ENCODE measurements around the gene OPN1MW. TPM values are rescaled to one million over a fixed set of nuclear protein-coding genes. Genes with fewer than 3 reads are reported as not detected.
"Not testable (repeated sequence)": the region's sequence is repeated elsewhere in the genome, so short reads cannot be mapped to it uniquely, and the experiment has no call there.

OPN1MW gene
- total and polyA plus RNA-seq, 2 of the 4 experiments (the other 2 are of a cell fraction) = not detected

- H3K9me1 ChIP-seq (ENCODE audit: insufficient read depth, low read length); H3K23ac ChIP-seq (ENCODE audit: low read depth, low read length); H3K27me3 ChIP-seq (ENCODE audit: control insufficient read depth, insufficient read depth, low read length); H3K4me1 ChIP-seq (ENCODE audit: control insufficient read depth, insufficient read depth, low read length); H3K14ac ChIP-seq (replicated peaks; ENCODE audit: low read depth, low read length); H4K5ac ChIP-seq (ENCODE audit: low read depth, low read length); H2BK20ac ChIP-seq (ENCODE audit: low read depth, low read length); H3K9me3 ChIP-seq (ENCODE audit: control insufficient read depth, insufficient read depth, low read length); H2BK5ac ChIP-seq (ENCODE audit: low read depth, low read length, poor library complexity, severe bottlenecking); H3K4ac ChIP-seq (ENCODE audit: low read depth, low read length); H2AK5ac ChIP-seq (ENCODE audit: low read depth, low read length); H2BK15ac ChIP-seq (ENCODE audit: low read depth, low read length); H4K91ac ChIP-seq (ENCODE audit: insufficient read depth, low read depth, low read length); H2AFZ ChIP-seq (replicated peaks; ENCODE audit: low read length, poor library complexity); H3K18ac ChIP-seq (ENCODE audit: low read depth, low read length); BruUV-seq (replicated peaks); H4K20me1 ChIP-seq (ENCODE audit: insufficient read depth, low read length); H4K8ac ChIP-seq (ENCODE audit: low read depth in 2 of 2, low read length in 2 of 2); H3K27ac ChIP-seq (ENCODE audit: insufficient read depth, low read length); H3K36me3 ChIP-seq (ENCODE audit: control insufficient read depth, insufficient read depth, low read length); H2AK9ac ChIP-seq (replicated peaks; ENCODE audit: low read depth, low read length, poor library complexity); H2BK120ac ChIP-seq (ENCODE audit: low read depth, low read length); H3K4me3 ChIP-seq (ENCODE audit: insufficient read depth, low read depth, low read length); DNase-seq; in situ Hi-C loops (cut with MboI; ENCODE audit: low sequenced_read_pairs); dilution Hi-C loops (cut with HindIII; ENCODE audit: low sequenced_read_pairs, unreplicated experiment); POLR2A ChIA-PET (ENCODE audit: unreplicated experiment); ATAC-seq (ENCODE audit: low read depth); H3K4me2 ChIP-seq (ENCODE audit: low read depth, low read length); H3K56ac ChIP-seq (ENCODE audit: extremely low read depth, insufficient read depth, low read length); CTCF ChIA-PET; H3K9ac ChIP-seq (ENCODE audit: low read depth, low read length); intact Hi-C loops (cut with micrococcal nuclease); H3K79me1 ChIP-seq (ENCODE audit: low read depth in 1 of 2, low read length in 2 of 2): not testable (repeated sequence)
- no CpG with 5 or more reads among the region's 10 CpGs for WGBS, 2 experiments (ENCODE audit: extremely low coverage in 2 of 2, insufficient read length in 1 of 2)
Observed at GRCh38 chrX:154174356-154174755, 8.0 kb upstream of the OPN1MW start.

DNA sequence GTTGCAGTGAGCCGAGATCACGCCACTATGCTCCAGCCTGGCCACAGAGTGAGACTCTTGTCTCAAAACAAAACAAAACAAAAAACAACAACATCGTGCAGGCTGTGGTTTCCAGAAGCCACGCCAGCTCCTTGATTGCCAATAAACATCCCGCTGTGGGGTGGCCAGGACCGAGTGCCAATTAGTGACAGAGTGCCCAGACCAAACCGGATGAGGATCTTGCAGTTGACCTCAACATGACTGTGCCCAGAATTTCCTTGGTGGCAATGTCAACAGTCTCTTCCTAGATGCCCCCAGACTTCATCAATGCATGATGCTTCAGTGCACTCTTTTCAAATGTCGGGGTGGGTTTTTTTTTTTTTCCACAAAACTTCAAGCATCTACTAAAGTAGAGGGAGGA is 1.4 kb downstream of the OPN1MW start:
- H2BK5ac ChIP-seq (ENCODE audit: low read depth, low read length, poor library complexity, severe bottlenecking); H3K9ac ChIP-seq (ENCODE audit: low read depth, low read length); H2AK9ac ChIP-seq (replicated peaks; ENCODE audit: low read depth, low read length, poor library complexity); H3K23ac ChIP-seq (ENCODE audit: low read depth, low read length); H3K9me3 ChIP-seq (ENCODE audit: control insufficient read depth, insufficient read depth, low read length); H2AK5ac ChIP-seq (ENCODE audit: low read depth, low read length); H3K79me1 ChIP-seq (ENCODE audit: low read depth in 1 of 2, low read length in 2 of 2); H3K27me3 ChIP-seq (ENCODE audit: control insufficient read depth, insufficient read depth, low read length); intact Hi-C loops (cut with micrococcal nuclease); in situ Hi-C loops (cut with MboI; ENCODE audit: low sequenced_read_pairs); H3K56ac ChIP-seq (ENCODE audit: extremely low read depth, insufficient read depth, low read length); H3K27ac ChIP-seq (ENCODE audit: insufficient read depth, low read length); BruUV-seq (replicated peaks); H2BK120ac ChIP-seq (ENCODE audit: low read depth, low read length); H3K4me3 ChIP-seq (ENCODE audit: insufficient read depth, low read depth, low read length); H3K14ac ChIP-seq (replicated peaks; ENCODE audit: low read depth, low read length); CTCF ChIA-PET; H3K4me2 ChIP-seq (ENCODE audit: low read depth, low read length); H3K36me3 ChIP-seq (ENCODE audit: control insufficient read depth, insufficient read depth, low read length); H4K20me1 ChIP-seq (ENCODE audit: insufficient read depth, low read length); H3K4ac ChIP-seq (ENCODE audit: low read depth, low read length); H4K5ac ChIP-seq (ENCODE audit: low read depth, low read length); H4K91ac ChIP-seq (ENCODE audit: insufficient read depth, low read depth, low read length); dilution Hi-C loops (cut with HindIII; ENCODE audit: low sequenced_read_pairs, unreplicated experiment); H3K9me1 ChIP-seq (ENCODE audit: insufficient read depth, low read length); H2AFZ ChIP-seq (replicated peaks; ENCODE audit: low read length, poor library complexity); H3K4me1 ChIP-seq (ENCODE audit: control insufficient read depth, insufficient read depth, low read length); ATAC-seq (ENCODE audit: low read depth); H2BK20ac ChIP-seq (ENCODE audit: low read depth, low read length); H3K18ac ChIP-seq (ENCODE audit: low read depth, low read length); H4K8ac ChIP-seq (ENCODE audit: low read depth in 2 of 2, low read length in 2 of 2); POLR2A ChIA-PET (ENCODE audit: unreplicated experiment); H2BK15ac ChIP-seq (ENCODE audit: low read depth, low read length); DNase-seq: not testable (repeated sequence)
- no CpG with 5 or more reads among the region's 8 CpGs for WGBS, 2 experiments (ENCODE audit: extremely low coverage in 2 of 2, insufficient read length in 1 of 2)

Measured in IMR-90 (cell line).